ENCODE data around the gene PCDH15. TPM values are rescaled to one million over a fixed set of nuclear protein-coding genes. Genes with fewer than 3 reads are reported as not detected.

Gene PCDH15
- total RNA-seq, 2 experiments from 2014 or later, result not detected

GRCh38 chr10:54009672-54010071 lies 791.4 kb downstream of the PCDH15 start:
- ATAC-seq (ENCODE audit: poor library complexity), result no peak
- H3K27me3 Mint-ChIP-seq, result no peaks in the 10 kb centered on the region
- H3K9me3 Mint-ChIP-seq, result peaks cover 8% of the 10 kb centered on the region

GRCh38 chr10:54002077-54002476 lies 799.0 kb downstream of the PCDH15 start:
- no peak overlapping the region for H3K27ac Mint-ChIP-seq
- no peak for TF ChIP-seq CTCF (IDR thresholded peaks at IDR 0.05)
- CTCF ChIA-PET, result no interaction called here
- POLR2A ChIA-PET, result no interaction called here
- H3K9me3 ChIP-seq (ENCODE audit: control insufficient read depth in 1 of 2, insufficient read depth in 1 of 2, low read length in 2 of 2), result peaks cover 0 to 3% of the 10 kb centered on the region in 2 experiments
- H3K27ac ChIP-seq (ENCODE audit: low read depth in 1 of 2, low read length in 2 of 2), result no peak overlapping the region
- no peaks in the 10 kb centered on the region for H3K36me3 Mint-ChIP-seq (ENCODE audit: low read depth)
- intact Hi-C loops (cut with DNase I, micrococcal nuclease), result no loop called here
- H3K4me1 Mint-ChIP-seq (ENCODE audit: low read depth), result no peaks in the 10 kb centered on the region
- ATAC-seq (ENCODE audit: poor library complexity), result no peak
- DNase-seq, result no peak
- no peaks in the 10 kb centered on the region for H3K27me3 Mint-ChIP-seq
- H3K27me3 ChIP-seq (ENCODE audit: control insufficient read depth in 1 of 2, insufficient read depth in 2 of 2, low read length in 2 of 2), result no peaks in the 10 kb centered on the region
- no peaks in the 10 kb centered on the region for H3K36me3 ChIP-seq (ENCODE audit: insufficient read depth, low read length)
- H3K4me1 ChIP-seq (ENCODE audit: insufficient read depth, low read length), result no peaks in the 10 kb centered on the region
- no peak overlapping the region for H3K4me3 ChIP-seq (ENCODE audit: low read length)
- no peak overlapping the region for H3K4me3 Mint-ChIP-seq
- H3K9me3 Mint-ChIP-seq, result peaks cover 7% of the 10 kb centered on the region

More at GRCh38 chr10:54009672-54010071, 791.4 kb downstream of the PCDH15 start:
- Histone ChIP-seq H3K36me3 (ENCODE audit: insufficient read depth, low read length) (no peaks in the 10 kb centered on the region), H3K27me3 (ENCODE audit: control insufficient read depth in 1 of 2, insufficient read depth in 2 of 2, low read length in 2 of 2) (no peaks in the 10 kb centered on the region), H3K9me3 (ENCODE audit: control insufficient read depth in 1 of 2, insufficient read depth in 1 of 2, low read length in 2 of 2) (peaks cover 0 to 19% of the 10 kb centered on the region in 2 experiments), H3K4me3 (ENCODE audit: low read length) (no peak overlapping the region), H3K4me1 (ENCODE audit: insufficient read depth, low read length) (no peaks in the 10 kb centered on the region), H3K27ac (ENCODE audit: low read depth in 1 of 2, low read length in 2 of 2) (no peak overlapping the region)
- POLR2A ChIA-PET, result no interaction called here
- no peak for TF ChIP-seq CTCF (IDR thresholded peaks at IDR 0.05)
- H3K27ac Mint-ChIP-seq, result no peak overlapping the region
- H3K36me3 Mint-ChIP-seq (ENCODE audit: low read depth), result no peaks in the 10 kb centered on the region
- DNase-seq, result no peak
- no peaks in the 10 kb centered on the region for H3K4me1 Mint-ChIP-seq (ENCODE audit: low read depth)
- CTCF ChIA-PET, result no interaction called here
- intact Hi-C loops (cut with DNase I, micrococcal nuclease), result no loop called here
- no peak overlapping the region for H3K4me3 Mint-ChIP-seq

- H3K27me3 Mint-ChIP-seq, result no peaks in the 10 kb centered on the region
- POLR2A ChIA-PET, result no interaction called here
- DNase-seq (no peak), ATAC-seq (ENCODE audit: poor library complexity) (no peak)
- no peak for TF ChIP-seq CTCF (IDR thresholded peaks at IDR 0.05)
- Histone ChIP-seq H3K4me3 (ENCODE audit: low read length) (no peak overlapping the region), H3K36me3 (ENCODE audit: insufficient read depth, low read length) (no peaks in the 10 kb centered on the region), H3K27ac (ENCODE audit: low read depth in 1 of 2, low read length in 2 of 2) (no peak overlapping the region), H3K27me3 (ENCODE audit: control insufficient read depth in 1 of 2, insufficient read depth in 2 of 2, low read length in 2 of 2) (no peaks in the 10 kb centered on the region), H3K4me1 (ENCODE audit: insufficient read depth, low read length) (no peaks in the 10 kb centered on the region), H3K9me3 (ENCODE audit: control insufficient read depth in 1 of 2, insufficient read depth in 1 of 2, low read length in 2 of 2) (peaks cover 0 to 3% of the 10 kb centered on the region in 2 experiments)
- H3K9me3 Mint-ChIP-seq, result peaks cover 6% of the 10 kb centered on the region
- no peak overlapping the region for H3K27ac Mint-ChIP-seq
- H3K4me1 Mint-ChIP-seq (ENCODE audit: low read depth), result no peaks in the 10 kb centered on the region
- no peak overlapping the region for H3K4me3 Mint-ChIP-seq
- CTCF ChIA-PET, result no interaction called here
- intact Hi-C loops (cut with DNase I, micrococcal nuclease), result no loop called here
- H3K36me3 Mint-ChIP-seq (ENCODE audit: low read depth), result no peaks in the 10 kb centered on the region
Measured at GRCh38 chr10:53997953-53998352, 803.1 kb downstream of the PCDH15 start.

Measured in CD4-positive, alpha-beta T cell (primary cell).